Measurements from ENCODE around the gene PARP14. TPM values are rescaled to one million over a fixed set of nuclear protein-coding genes. Genes with fewer than 3 reads are reported as not detected.
A peak's percentile ranks its signal among the peaks of the same experiment; 100 is the strongest.
"Not testable (repeated sequence)": the region's sequence is repeated elsewhere in the genome, so short reads cannot be mapped to it uniquely, and the experiment has no call there.

The PARP14 gene
- total RNA-seq (2014; rRNA removed; shearing (Covaris generic)) = 17.6 and 22.5 TPM in 2 replicates

DNA sequence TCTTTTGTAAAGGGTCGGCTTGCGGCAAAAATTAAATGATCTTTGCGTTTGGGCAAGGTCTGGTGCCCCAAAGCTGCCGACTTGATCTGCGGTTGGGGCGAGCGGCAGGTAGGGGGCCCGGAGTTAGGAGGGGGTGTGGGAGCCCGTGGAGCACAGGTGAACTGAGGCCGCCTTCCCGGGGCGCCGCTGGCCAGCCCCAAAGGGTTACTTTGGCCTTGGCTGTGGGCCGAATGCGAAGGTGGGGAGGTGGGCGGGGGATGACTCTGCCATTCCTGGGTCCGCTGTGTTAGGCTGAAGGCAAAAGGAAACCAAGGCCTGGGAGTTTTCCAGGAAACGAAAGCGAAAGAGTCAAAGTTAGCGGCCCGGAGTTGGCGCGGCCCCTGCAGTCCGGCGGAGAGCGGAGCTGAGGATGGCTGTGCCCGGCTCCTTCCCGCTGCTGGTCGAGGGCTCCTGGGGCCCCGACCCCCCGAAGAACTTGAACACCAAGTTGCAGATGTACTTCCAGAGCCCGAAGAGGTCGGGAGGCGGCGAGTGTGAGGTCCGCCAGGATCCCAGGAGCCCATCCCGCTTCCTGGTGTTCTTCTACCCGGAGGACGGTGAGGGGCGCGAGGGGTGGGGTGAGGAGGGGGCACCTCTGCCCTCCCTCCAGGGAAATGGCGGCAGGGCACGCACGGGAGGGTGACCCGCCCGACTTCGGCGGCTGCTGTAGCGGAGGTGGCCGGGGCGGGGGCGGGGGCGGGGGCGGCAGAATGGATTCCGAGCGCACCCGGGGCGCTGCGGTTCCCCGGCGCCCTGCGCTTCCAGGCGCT, at the start of gene PARP14:
Gene PARP14 (plus strand): TSS at position 365 of the 809 bp plus-strand sequence. CDS start 45 bp downstream, at position 410.
- H3K4me3 ChIP-seq = peak within 1 kb of the TSS; percentile 83
- no peaks in the 10 kb centered on the region for H3K27me3 ChIP-seq (replicated peaks)
- H3K36me3 ChIP-seq = peaks cover 4% of the 10 kb centered on the region
- H3K4me1 ChIP-seq (replicated peaks) = peaks cover 21% of the 10 kb centered on the region
- peak; percentile 67 to 73 for DNase-seq (ENCODE audit: low read depth in 1 of 2, low spot score in 2 of 2)
- H3K9me3 ChIP-seq (replicated peaks) = no peaks in the 10 kb centered on the region
- H3K27ac ChIP-seq = peak within 1 kb of the TSS; percentile 84

GRCh38 chr3:122635789-122636188, 44.9 kb upstream of the PARP14 start:
- no peaks in the 10 kb centered on the region for H3K9me3 ChIP-seq (replicated peaks)
- no peak overlapping the region for H3K4me3 ChIP-seq
- peak in 1 of 2 experiments; percentile 34 for DNase-seq (ENCODE audit: low read depth in 1 of 2, low spot score in 2 of 2)
- H3K27ac ChIP-seq = no peak overlapping the region
- H3K4me1 ChIP-seq (replicated peaks) = peaks cover 11% of the 10 kb centered on the region
- peaks cover 3% of the 10 kb centered on the region for H3K27me3 ChIP-seq (replicated peaks)
- H3K36me3 ChIP-seq = no peaks in the 10 kb centered on the region

GRCh38 chr3:122636697-122637096, 43.9 kb upstream of the PARP14 start:
- no peak overlapping the region for H3K4me3 ChIP-seq
- peaks cover 13% of the 10 kb centered on the region for H3K4me1 ChIP-seq (replicated peaks)
- no peaks in the 10 kb centered on the region for H3K36me3 ChIP-seq
- H3K27ac ChIP-seq = no peak overlapping the region
- H3K27me3 ChIP-seq (replicated peaks) = peaks cover 3% of the 10 kb centered on the region
- no peak for DNase-seq (ENCODE audit: low read depth in 1 of 2, low spot score in 2 of 2)
- no peaks in the 10 kb centered on the region for H3K9me3 ChIP-seq (replicated peaks)

- Histone ChIP-seq H3K27me3 (replicated peaks) (no peaks in the 10 kb centered on the region), H3K36me3 (no peaks in the 10 kb centered on the region), H3K4me1 (replicated peaks) (peaks cover 12% of the 10 kb centered on the region), H3K27ac (no peak overlapping the region), H3K4me3 (no peak overlapping the region), H3K9me3 (replicated peaks) (no peaks in the 10 kb centered on the region)
- DNase-seq (ENCODE audit: low read depth in 1 of 2, low spot score in 2 of 2) = no peak
These were observed 40.1 kb upstream of the PARP14 start for GRCh38 chr3:122640437-122640999.

DNA sequence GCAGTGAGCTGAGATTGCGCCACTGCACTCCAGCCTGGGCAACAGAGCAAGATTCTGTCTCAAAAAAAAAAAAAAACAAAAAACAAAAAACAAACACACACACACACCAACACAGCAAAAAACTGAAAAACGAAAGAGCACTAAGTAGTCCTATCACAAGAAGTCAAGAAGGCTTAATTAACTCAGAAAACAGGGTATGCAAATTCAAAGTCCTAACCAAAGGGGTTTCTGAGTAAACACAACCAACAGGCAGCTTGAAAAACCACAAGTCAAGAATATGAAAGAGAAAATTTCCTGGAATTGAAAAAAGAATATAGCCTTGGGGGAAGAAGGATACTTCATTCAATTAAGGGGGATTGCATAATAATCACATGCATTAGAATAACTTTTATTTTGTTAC, 37.7 kb upstream of the PARP14 start:
- H3K4me1 ChIP-seq (replicated peaks) = 0 out of 2 replicates have a peak, but pooled peaks cover 4% of the 10 kb centered on the region
- DNase-seq (ENCODE audit: low read depth in 1 of 2, low spot score in 2 of 2) = no peak
- no peak overlapping the region for H3K27ac ChIP-seq
- no peaks in the 10 kb centered on the region for H3K36me3 ChIP-seq
- no peak overlapping the region for H3K4me3 ChIP-seq
- no peaks in the 10 kb centered on the region; the same call in 1 of the 2 replicates for H3K27me3 ChIP-seq (replicated peaks)
- H3K9me3 ChIP-seq (replicated peaks) = no peaks in the 10 kb centered on the region

DNA sequence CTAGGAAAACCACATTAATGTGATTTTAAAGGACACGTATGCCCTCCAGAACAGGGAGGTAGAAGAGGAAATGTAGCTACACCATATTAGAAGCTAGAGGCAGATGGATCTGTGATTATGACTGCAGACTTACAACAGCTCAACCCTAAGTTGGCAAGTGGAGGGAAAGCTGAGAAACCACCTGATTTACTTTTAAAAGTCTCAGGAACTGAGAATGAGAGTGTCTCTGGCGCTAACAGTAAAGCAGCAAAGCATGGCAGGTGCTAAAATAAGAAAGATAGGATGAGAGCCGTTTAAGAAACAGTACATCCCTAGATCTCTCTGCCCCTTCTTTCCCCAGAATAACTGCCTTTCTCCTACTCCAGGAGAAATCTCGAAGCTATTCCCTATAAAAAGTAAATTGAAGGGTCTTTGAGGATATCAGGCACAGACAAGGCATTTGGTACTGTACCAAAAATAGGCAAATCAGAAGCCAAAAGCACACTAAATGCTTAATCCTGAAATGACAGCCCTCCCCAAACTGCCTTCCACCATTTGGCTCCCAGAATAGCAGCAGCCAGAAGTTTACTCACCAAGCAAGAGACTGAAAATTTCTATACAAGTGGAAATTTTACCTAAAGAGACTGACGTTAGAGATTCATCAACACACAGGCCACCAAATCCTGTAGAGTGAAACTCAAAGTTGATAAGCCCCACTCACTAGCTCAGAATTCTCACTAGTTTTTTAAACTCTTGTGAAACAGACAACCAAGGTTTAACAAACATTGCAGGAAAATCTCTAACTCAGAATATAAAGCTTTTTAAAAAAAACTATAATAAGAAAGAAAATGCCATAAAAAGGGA, 34.3 kb upstream of the PARP14 start:
- H3K9me3 ChIP-seq (replicated peaks) = no peaks in the 10 kb centered on the region

DNA sequence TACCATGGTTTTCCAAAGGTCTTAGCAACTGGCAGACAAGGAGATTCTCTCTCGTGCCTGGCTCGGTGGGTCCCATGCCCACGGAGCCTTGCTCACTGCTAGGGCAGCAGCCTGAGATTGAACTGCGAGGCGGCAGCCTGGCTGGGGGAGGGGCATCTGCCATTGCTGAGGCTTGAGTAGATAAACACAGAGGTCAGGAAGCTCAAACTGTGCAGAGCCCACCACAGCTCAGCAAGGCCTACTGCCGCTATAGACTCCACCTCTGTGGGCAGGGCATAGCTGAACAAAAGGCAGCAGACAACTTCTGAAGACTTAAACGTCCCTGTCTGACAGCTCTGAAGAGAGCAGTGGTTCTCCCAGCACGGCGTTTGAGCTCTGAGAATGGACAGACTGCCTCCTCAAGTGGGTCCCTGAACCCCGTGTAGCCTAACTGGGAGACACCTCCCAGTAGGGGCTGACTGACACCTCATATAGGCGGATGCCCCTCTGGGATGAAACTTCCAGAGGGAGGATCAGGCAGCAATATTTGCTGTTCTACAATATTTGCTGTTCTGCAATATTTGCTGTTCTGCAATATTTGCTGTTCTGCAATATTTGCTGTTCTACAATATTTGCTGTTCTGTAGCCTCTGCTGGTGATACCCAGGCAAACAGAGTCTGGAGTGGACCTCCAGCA, 29.3 kb upstream of the PARP14 start:
- H3K27ac ChIP-seq; H3K4me1 ChIP-seq (replicated peaks); H3K4me3 ChIP-seq; H3K27me3 ChIP-seq (replicated peaks); DNase-seq (ENCODE audit: low read depth in 1 of 2, low spot score in 2 of 2); H3K36me3 ChIP-seq; H3K9me3 ChIP-seq (replicated peaks): not testable (repeated sequence)

More for the DNA sequence above, 34.3 kb upstream of the PARP14 start:
- no peaks in the 10 kb centered on the region for H3K36me3 ChIP-seq
- no peaks in the 10 kb centered on the region for H3K4me1 ChIP-seq (replicated peaks)
- DNase-seq (ENCODE audit: low read depth in 1 of 2, low spot score in 2 of 2) = no peak
- H3K27me3 ChIP-seq (replicated peaks) = no peaks in the 10 kb centered on the region; the same call in 1 of the 2 replicates
- H3K4me3 ChIP-seq = no peak overlapping the region
- H3K27ac ChIP-seq = no peak overlapping the region

DNA sequence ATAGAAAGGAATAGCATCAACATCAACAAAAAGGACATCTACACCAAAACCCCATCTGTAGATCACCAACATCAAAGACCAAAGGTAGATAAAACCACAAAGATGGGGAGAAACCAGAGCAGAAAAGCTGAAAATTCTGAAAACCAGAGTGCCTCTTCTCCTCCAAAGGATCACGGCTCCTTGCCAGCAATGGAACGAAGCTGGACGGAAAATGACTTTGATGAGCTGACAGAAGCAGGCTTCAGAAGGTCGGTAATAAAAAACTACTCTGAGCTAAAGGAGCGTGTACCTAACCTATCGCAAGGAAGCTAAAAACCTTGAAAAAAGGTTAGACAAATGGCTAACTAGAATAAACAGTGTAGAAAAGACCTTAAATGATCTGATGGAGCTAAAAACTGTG, 28.7 kb upstream of the PARP14 start:
- not testable (repeated sequence) for DNase-seq (ENCODE audit: low read depth in 1 of 2, low spot score in 2 of 2); H3K27me3 ChIP-seq (replicated peaks); H3K36me3 ChIP-seq; H3K9me3 ChIP-seq (replicated peaks); H3K27ac ChIP-seq; H3K4me3 ChIP-seq; H3K4me1 ChIP-seq (replicated peaks)

DNA sequence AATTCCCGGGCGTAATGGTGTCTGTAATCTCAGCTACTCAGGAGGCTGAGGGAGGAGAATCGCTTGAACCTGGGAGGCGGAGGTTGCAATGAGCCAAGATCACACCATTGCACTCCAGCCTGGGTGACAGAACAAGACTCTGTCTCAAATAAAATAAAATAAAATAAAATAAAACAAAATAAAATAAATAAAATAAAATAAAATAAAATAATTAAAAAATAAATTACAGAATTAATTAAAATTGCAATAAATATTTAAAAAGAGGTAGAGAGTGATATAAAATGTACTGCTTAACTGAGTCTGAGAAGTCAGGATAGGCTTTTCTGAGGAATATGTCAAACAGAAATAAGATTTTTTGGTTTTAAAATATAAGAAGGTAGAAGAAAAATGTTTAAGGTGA, 22.3 kb upstream of the PARP14 start:
- H3K4me1 ChIP-seq (replicated peaks); DNase-seq (ENCODE audit: low read depth in 1 of 2, low spot score in 2 of 2); H3K36me3 ChIP-seq; H3K27me3 ChIP-seq (replicated peaks); H3K4me3 ChIP-seq; H3K9me3 ChIP-seq (replicated peaks); H3K27ac ChIP-seq: not testable (repeated sequence)

DNA sequence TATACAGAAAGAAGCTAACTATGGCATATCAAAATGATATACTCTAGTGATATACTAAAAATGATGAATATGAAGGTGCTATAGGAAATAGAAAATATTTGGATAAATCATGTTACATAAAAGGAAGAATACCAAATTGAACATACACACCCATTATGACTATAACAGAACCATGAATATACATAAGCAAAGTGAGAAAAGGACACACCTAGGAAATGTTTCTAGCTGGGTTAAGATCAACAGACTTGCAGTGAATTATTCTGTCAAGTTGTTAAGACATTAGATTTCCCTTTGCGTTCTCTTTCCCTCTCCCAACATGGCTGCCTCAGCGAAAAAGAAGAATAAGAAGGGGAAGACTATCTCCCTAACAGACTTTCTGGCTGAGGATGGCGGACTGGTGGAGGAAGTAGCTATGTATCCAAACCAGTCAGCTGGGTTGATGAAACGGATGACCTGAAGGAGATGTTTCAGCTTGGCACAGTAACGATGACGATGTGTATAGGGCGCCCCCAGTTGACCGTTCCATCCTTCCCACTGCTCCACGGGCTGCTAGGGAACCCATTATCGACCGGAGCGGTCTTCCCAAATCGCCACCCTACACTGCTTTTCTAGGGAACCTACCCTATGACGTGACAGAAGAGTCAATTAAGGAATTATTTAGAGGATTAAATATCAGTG, 20.2 kb upstream of the PARP14 start:
- Histone ChIP-seq H3K27ac (no peak overlapping the region), H3K9me3 (replicated peaks) (no peaks in the 10 kb centered on the region), H3K27me3 (replicated peaks) (no peaks in the 10 kb centered on the region), H3K36me3 (no peaks in the 10 kb centered on the region), H3K4me1 (replicated peaks) (no peaks in the 10 kb centered on the region), H3K4me3 (no peak overlapping the region)
- no peak for DNase-seq (ENCODE audit: low read depth in 1 of 2, low spot score in 2 of 2)

DNA sequence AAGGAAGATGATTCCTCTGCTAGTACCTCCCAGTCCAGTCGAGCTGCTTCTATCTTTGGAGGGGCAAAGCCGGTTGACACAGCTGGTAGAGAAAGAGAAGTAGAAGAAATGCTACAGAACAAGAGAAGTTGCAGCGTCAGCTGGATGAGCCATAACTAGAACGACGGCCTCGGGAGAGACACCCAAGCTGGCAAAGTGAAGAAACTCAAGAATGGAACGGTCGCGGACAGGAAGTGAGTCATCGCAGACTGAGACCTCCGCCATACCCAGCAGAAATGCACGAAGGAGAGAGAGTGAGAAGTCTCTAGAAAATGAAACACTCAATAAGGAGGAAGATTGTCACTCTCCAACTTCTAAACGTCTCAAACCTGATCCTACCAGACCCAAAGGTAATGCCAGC, 19.0 kb upstream of the PARP14 start:
- no peak for DNase-seq (ENCODE audit: low read depth in 1 of 2, low spot score in 2 of 2)
- Histone ChIP-seq H3K27me3 (replicated peaks) (no peaks in the 10 kb centered on the region), H3K9me3 (replicated peaks) (no peaks in the 10 kb centered on the region), H3K4me1 (replicated peaks) (no peaks in the 10 kb centered on the region), H3K36me3 (no peaks in the 10 kb centered on the region), H3K4me3 (no peak overlapping the region), H3K27ac (no peak overlapping the region)

- no peaks in the 10 kb centered on the region for H3K36me3 ChIP-seq
- no peak overlapping the region for H3K27ac ChIP-seq
- no peaks in the 10 kb centered on the region for H3K4me1 ChIP-seq (replicated peaks)
- no peaks in the 10 kb centered on the region for H3K9me3 ChIP-seq (replicated peaks)
- no peak overlapping the region for H3K4me3 ChIP-seq
- no peaks in the 10 kb centered on the region for H3K27me3 ChIP-seq (replicated peaks)
- DNase-seq (ENCODE audit: low read depth in 1 of 2, low spot score in 2 of 2) = no peak
These were observed 18.1 kb upstream of the PARP14 start for GRCh38 chr3:122662505-122662904.

DNA sequence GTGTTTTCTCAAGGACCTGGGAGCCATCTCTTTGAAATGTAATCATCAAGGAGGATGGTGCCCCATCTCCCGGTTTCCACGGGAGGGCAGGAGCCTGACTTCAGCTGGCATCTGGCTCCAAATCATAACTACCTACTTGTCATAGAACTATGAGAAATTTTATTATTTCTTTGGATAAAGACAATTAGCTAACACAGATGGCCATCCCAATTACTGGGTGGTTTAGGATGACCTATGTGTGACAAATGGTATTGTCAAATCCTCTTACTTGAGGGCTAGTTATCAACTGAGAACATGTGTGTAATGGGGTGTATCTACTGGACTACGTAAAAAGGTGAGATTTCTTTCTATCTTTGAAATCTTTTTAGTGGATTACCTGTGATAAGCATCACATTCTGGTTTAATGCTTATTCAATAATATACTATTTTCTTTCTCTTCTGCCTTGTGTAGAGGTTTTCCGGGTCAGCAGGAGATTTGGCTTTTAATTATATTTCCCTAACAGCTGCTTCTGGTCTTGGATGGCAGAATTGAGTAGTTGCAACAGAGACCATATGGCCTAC, 15.3 kb upstream of the PARP14 start:
- DNase-seq (ENCODE audit: low read depth in 1 of 2, low spot score in 2 of 2) = no peak
- no peak overlapping the region for H3K27ac ChIP-seq

More for the DNA sequence above, 15.3 kb upstream of the PARP14 start:
- Histone ChIP-seq H3K27me3 (replicated peaks) (no peaks in the 10 kb centered on the region), H3K9me3 (replicated peaks) (no peaks in the 10 kb centered on the region), H3K4me1 (replicated peaks) (no peaks in the 10 kb centered on the region), H3K36me3 (no peaks in the 10 kb centered on the region), H3K4me3 (no peak overlapping the region)
